ENCODE results near the gene KIT.
"Not testable (repeated sequence)": the region's sequence is repeated elsewhere in the genome, so short reads cannot be mapped to it uniquely, and the experiment has no call there.

The KIT gene

DNA sequence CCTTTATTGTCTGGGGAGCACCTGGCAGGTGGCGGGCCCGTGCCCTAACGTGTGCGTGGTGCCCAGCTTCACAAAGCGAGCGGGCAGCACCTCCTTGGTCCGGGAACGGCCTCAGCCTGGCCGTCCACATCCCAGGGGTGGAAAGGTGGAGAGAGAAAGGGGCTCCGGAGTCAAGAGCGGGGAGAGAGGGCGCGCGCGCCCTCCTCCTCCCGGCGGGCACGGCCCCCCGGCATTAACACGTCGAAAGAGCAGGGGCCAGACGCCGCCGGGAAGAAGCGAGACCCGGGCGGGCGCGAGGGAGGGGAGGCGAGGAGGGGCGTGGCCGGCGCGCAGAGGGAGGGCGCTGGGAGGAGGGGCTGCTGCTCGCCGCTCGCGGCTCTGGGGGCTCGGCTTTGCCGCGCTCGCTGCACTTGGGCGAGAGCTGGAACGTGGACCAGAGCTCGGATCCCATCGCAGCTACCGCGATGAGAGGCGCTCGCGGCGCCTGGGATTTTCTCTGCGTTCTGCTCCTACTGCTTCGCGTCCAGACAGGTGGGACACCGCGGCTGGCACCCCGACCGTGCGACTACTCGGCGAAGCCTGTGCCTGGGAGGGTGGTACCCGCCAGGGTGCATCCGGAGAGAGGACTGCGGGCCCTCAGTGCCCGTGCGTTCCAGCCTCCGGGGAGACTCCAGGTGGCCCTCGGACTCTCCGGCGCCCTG lies at the start of gene KIT:
KIT (plus strand) TSS at position 407 of the 701 bp plus-strand sequence; CDS start at position 465, 58 bp downstream.
- no peak for FAIRE-seq

- no peak for FAIRE-seq
These were observed 48.4 kb upstream of the KIT start for GRCh38 chr4:54609310-54609709.

- FAIRE-seq = no peak
These were observed 43.6 kb upstream of the KIT start for GRCh38 chr4:54614149-54614548.

DNA sequence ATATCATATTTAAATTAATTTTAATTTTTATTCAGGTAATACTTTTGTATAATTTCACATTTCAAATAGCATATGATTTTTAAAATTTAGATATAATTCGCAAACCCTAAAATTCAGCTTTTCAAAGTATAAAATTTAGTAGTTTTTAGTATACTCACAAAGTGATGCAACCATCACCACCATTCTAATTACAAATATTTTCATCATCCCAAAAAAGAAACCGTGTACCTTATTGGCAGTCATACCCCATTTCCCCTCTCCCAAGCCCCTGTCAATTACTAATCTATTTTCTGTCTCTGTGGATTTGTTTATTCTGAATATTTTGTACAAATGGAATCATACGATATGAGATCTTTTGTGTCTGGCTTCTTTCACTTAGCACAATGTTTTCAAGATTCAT lies 37.0 kb upstream of the KIT start:
- FAIRE-seq = no peak

DNA sequence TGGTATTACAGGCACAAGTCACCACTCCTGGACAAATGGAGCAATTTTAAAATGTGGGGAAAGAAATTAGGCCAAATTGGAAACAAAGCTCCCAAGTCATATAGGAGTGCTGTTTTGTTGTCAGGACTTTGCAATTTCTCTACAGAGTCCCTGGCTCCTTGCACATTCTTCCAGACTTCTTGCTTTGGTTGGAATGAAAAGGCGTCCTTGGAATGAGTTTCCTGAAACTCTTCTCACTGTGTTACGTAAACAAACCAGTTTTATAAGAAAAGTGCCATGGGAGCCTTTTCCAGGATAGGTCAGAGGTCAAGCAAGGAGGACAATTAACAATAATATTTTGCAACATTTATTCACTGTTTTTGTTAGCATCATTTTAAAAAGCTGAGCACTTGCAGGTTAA lies 32.4 kb upstream of the KIT start:
- FAIRE-seq = no peak

- FAIRE-seq = no peak
These were observed 31.6 kb upstream of the KIT start for GRCh38 chr4:54626113-54626512.

DNA sequence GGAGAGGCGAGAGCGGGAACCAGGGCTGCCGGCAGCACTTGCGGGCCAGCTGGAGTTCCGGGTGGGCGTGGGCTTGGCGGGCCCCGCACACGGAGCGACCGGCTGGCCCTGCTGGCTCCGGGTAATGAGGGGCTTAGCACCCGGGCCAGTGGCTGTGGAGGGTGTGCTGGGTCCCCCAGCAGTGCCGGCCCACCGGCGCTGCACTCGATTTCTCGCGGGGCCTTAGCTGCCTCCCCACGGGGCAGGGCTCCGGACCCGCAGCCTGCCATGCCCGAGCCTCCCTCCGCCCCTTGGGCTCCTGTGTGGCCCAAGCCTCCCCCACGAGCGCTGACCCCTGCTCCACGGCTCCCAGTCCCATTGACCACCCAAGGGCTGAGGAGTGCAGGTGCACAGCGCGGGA lies 25.2 kb upstream of the KIT start:
- no peak for FAIRE-seq

- not testable (repeated sequence) for FAIRE-seq
These were observed 24.5 kb upstream of the KIT start for GRCh38 chr4:54633102-54633740.

GRCh38 chr4:54635318-54635717 lies 22.4 kb upstream of the KIT start:
- FAIRE-seq = no peak

DNA sequence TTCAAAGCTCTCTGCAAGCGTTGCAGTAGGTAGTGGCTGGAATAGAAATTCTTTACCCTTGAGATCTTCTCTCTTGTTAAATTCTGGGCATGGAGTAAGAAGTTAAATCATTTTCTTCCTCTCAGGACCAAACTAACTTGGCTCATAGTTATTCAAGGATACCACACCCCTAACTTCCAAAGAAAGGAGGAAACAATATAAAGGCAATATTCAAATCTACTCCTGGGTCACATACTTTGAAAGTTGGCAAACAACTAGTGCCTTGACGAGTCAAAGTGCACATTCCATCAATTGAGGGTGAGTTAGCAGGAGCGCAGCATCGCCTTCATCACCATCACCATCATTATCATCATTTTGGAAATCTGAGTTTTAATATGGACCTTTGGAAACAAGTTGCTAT lies 20.4 kb upstream of the KIT start:
- FAIRE-seq = no peak

DNA sequence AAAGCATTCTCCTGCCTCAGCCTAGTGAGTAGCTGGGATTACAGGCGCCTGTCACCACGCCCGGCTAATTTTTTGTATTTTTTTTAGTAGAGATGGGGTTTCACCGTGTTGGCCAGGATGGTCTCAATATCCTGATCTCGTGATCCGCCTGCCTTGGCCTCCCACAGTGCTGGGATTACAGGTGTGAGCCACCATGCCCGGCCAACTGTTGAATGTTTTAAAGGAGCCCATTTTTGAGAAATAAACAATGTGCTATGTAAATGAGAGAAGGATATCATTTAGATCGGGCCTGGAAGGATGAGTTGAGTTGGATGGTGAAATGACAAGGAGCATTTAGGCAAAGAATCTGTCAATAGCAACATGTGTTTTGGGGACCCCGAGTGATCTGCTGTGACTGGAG lies 16.7 kb upstream of the KIT start:
- not testable (repeated sequence) for FAIRE-seq

DNA sequence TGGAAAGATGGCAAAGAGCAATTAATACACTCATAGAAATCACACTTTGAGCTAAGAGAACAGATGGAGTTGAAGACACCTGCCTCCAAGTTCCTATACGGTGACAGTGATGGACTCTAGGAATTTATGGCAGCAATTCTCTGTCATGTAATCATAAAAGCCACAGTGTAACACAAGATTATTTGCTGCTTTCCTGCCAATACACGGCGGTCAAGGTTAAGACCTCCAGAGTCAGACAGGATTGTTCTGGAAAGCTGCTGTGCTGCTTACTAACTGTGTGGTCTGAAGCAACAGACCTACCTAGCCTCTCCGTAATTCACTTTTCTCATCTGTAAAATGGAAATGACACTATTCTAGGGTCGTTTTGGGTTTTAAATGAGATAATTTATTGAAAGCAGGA lies 14.6 kb upstream of the KIT start:
- no peak for FAIRE-seq

GRCh38 chr4:54643958-54644751 lies 13.6 kb upstream of the KIT start:
- no peak for FAIRE-seq

- no peak for FAIRE-seq
These were observed 11.9 kb upstream of the KIT start for GRCh38 chr4:54645830-54646229.

DNA sequence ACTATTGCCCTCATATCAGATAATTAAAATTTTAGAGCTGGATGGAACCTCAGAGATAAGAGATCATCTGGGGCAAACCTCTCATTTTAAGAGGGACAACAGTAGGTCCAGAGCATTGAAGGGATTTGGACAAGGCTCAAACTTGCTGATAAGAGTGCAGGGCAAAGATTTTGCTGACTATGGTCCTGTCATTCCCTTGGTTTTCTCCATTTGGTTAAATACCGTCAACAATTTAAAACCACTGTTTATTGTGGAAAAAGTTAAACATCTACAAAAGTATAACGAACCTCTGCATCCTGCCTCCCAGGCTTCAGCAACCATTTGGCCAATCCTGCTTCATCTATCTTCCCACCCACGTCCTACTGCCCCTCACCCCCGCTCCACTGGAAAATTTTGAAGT lies 10.7 kb upstream of the KIT start:
- FAIRE-seq = no peak

DNA sequence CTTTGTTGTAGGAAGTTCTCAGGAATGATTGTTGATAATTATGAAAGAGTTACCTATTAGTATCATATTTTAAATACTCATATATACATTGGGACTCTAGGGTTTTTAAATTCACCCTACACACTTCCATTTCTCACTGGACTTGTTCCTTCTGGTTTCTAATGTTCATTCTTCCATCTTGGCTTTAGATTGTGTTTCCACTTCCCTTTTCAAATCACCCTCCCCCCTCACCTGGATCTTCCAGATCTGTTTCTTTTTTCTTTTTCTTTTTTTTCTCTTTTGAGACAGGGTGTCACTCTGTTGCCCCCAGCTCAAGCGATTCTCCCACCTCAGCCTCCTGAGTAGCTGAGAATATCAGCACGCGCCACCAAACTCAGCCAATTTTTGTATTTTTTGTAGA lies 6.7 kb upstream of the KIT start:
- FAIRE-seq = no peak

- no peak for FAIRE-seq
These were observed 3.0 kb upstream of the KIT start for GRCh38 chr4:54654753-54655152.

- no peak for FAIRE-seq
These were observed 589 bp upstream of the KIT start for GRCh38 chr4:54657185-54657550.

- no peak for FAIRE-seq
These were observed 716 bp downstream of the KIT start for GRCh38 chr4:54658252-54659093.

GRCh38 chr4:54659313-54659712 lies 1.6 kb downstream of the KIT start:
- FAIRE-seq = no peak

GRCh38 chr4:54659749-54660535 lies 2.2 kb downstream of the KIT start:
- FAIRE-seq = no peak

DNA sequence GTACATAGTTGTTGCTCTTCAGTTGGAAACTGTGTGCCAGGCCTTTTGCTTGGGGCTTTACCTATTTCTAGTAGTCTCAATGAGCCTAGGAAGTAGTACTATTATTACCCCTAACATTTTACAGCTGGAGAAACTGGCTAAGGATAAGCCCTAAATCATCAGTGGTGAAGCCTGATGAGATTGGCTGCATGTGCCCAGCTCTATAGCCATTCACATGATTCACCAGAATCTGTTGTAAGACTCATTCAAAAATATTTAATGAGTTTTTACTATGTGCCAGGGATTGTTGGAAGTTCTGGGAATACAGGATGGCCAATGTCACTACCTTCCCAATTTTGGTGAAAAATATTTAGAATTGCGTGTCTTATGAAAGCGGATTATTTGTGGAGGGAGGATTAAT lies 2.8 kb downstream of the KIT start:
- no peak for FAIRE-seq

All from A204.1 (cell line).